ENCODE data around the gene XRCC1. TPM values are rescaled to one million over a fixed set of nuclear protein-coding genes. Genes with fewer than 3 reads are reported as not detected.

The XRCC1 gene
- total and polyA plus RNA-seq, 9 of the 15 experiments (the other 6 are each of a cell fraction or from before 2014, with no cell fraction given): 1.5 to 36.9 (median 24.9) TPM

- TF ChIP-seq SIX5 (IDR thresholded peaks at IDR 0.05; ENCODE audit: borderline replicate concordance in 1 of 2, insufficient read depth in 1 of 2, low read depth in 1 of 2, low read length in 2 of 2) (no peak), BCOR (IDR thresholded peaks at IDR 0.05) (no peak), ASH1L (IDR thresholded peaks at IDR 0.05; ENCODE audit: borderline replicate concordance, low read depth, partially characterized antibody) (no peak), USF2 (CRISPR knock-in tag; IDR thresholded peaks at IDR 0.05) (no peak), NCOA1 (IDR thresholded peaks at IDR 0.05; ENCODE audit: low read depth) (no peak), ZNF408 (CRISPR knock-in tag; IDR thresholded peaks at IDR 0.05; ENCODE audit: low read depth) (no peak), ZNF134 (CRISPR knock-in tag; conservative IDR thresholded peaks at IDR 0.05) (no peak), BDP1 (IDR thresholded peaks at IDR 0.05; ENCODE audit: insufficient read depth, insufficient read length) (no peak), ZNF217 (CRISPR knock-in tag; IDR thresholded peaks at IDR 0.05) (no peak), RB1 (IDR thresholded peaks at IDR 0.05; ENCODE audit: low read depth) (peak; percentile 95; the same call in 1 of the 2 replicates), POLR2A (conservative IDR thresholded peaks at IDR 0.05) (peak; percentile 74), CC2D1A (IDR thresholded peaks at IDR 0.05) (no peak), CREM (IDR thresholded peaks at IDR 0.05; ENCODE audit: low read depth) (peak; percentile 96), ZMIZ1 (IDR thresholded peaks at IDR 0.05; ENCODE audit: low read depth in 2 of 2, low read length in 2 of 2) (no peak), ZFX (CRISPR knock-in tag; IDR thresholded peaks at IDR 0.05) (peak; percentile 83), RBM15 (IDR thresholded peaks at IDR 0.05; ENCODE audit: insufficient read depth, low read length) (no peak), RBM22 (IDR thresholded peaks at IDR 0.05; ENCODE audit: low read depth, low read length, poor library complexity, severe bottlenecking) (no peak)
- TF ChIP-seq, protein P1, sequence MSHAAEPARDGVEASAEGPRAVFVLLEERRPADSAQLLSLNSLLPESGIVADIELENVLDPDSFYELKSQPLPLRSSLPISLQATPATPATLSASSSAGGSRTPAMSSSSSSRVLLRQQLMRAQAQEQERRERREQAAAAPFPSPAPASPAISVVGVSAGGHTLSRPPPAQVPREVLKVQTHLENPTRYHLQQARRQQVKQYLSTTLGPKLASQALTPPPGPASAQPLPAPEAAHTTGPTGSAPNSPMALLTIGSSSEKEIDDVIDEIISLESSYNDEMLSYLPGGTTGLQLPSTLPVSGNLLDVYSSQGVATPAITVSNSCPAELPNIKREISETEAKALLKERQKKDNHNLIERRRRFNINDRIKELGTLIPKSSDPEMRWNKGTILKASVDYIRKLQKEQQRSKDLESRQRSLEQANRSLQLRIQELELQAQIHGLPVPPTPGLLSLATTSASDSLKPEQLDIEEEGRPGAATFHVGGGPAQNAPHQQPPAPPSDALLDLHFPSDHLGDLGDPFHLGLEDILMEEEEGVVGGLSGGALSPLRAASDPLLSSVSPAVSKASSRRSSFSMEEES (CRISPR knock-in tag; IDR thresholded peaks at IDR 0.05): no peak
- TF ChIP-seq, protein P2, sequence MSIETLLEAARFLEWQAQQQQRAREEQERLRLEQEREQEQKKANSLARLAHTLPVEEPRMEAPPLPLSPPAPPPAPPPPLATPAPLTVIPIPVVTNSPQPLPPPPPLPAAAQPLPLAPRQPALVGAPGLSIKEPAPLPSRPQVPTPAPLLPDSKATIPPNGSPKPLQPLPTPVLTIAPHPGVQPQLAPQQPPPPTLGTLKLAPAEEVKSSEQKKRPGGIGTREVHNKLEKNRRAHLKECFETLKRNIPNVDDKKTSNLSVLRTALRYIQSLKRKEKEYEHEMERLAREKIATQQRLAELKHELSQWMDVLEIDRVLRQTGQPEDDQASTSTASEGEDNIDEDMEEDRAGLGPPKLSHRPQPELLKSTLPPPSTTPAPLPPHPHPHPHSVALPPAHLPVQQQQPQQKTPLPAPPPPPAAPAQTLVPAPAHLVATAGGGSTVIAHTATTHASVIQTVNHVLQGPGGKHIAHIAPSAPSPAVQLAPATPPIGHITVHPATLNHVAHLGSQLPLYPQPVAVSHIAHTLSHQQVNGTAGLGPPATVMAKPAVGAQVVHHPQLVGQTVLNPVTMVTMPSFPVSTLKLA (conservative IDR thresholded peaks at IDR 0.05): peak in 1 of 2 experiments; percentile 60; a peak in 2 of 4 replicates
- TF ChIP-seq, protein P3, sequence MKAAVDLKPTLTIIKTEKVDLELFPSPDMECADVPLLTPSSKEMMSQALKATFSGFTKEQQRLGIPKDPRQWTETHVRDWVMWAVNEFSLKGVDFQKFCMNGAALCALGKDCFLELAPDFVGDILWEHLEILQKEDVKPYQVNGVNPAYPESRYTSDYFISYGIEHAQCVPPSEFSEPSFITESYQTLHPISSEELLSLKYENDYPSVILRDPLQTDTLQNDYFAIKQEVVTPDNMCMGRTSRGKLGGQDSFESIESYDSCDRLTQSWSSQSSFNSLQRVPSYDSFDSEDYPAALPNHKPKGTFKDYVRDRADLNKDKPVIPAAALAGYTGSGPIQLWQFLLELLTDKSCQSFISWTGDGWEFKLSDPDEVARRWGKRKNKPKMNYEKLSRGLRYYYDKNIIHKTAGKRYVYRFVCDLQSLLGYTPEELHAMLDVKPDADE (conservative IDR thresholded peaks at IDR 0.05; ENCODE audit: control insufficient read depth, low read depth, low read length): no peak
These were observed at the start of gene XRCC1, which contains the start of gene PINLYP (continued) for GRCh38 chr19:43575156-43575950.
